Stimulated activated CD8-positive, alpha-beta memory T cell treated with anti-CD3 and anti-CD28 coated beads, Interleukin-15, amount 100 ng/mL, for 48 hours (primary cell): ENCODE data around the gene IL1RN.

Experiments used
- DNase-seq, 2 donors: peaks; one replicate each; pipeline ENCODE4 v3.0.0-alpha.2; 2020; ENCODE audit warnings: low read depth in 2 of 2

The IL1RN gene

GRCh38 chr2:113156278-113157117 lies 29.1 kb downstream of the IL1RN start:
- no peak for DNase-seq

GRCh38 chr2:113157118-113157896 lies 29.9 kb downstream of the IL1RN start:
- no peak for DNase-seq

GRCh38 chr2:113157897-113158753 lies 30.7 kb downstream of the IL1RN start:
- DNase-seq: no peak

- no peak for DNase-seq
Measured at GRCh38 chr2:113158884-113159553, 31.6 kb downstream of the IL1RN start.

- no peak for DNase-seq
Measured at GRCh38 chr2:113160248-113160647, 32.9 kb downstream of the IL1RN start.

- no peak for DNase-seq
Measured at GRCh38 chr2:113160962-113161361, 33.6 kb downstream of the IL1RN start.

GRCh38 chr2:113162173-113162572 lies 34.8 kb downstream of the IL1RN start:
- no peak for DNase-seq

- no peak for DNase-seq
Measured at GRCh38 chr2:113162869-113163268, 35.5 kb downstream of the IL1RN start.

- DNase-seq: no peak
Measured at GRCh38 chr2:113164215-113164929, 37.0 kb downstream of the IL1RN start.

- no peak for DNase-seq
Measured at GRCh38 chr2:113164930-113165585, 37.7 kb downstream of the IL1RN start.

GRCh38 chr2:113166187-113166645 lies 38.8 kb downstream of the IL1RN start:
- no peak for DNase-seq

- no peak for DNase-seq
Measured at GRCh38 chr2:113167115-113167932, 39.9 kb downstream of the IL1RN start.

GRCh38 chr2:113167962-113168340 lies 40.6 kb downstream of the IL1RN start:
- no peak for DNase-seq

- DNase-seq: no peak
Measured at GRCh38 chr2:113169002-113169530, 41.7 kb downstream of the IL1RN start.

- no peak for DNase-seq
Measured at GRCh38 chr2:113169586-113169985, 42.2 kb downstream of the IL1RN start.

- no peak for DNase-seq
Measured at GRCh38 chr2:113171334-113172075, 44.1 kb downstream of the IL1RN start.

GRCh38 chr2:113172721-113173541 lies 45.5 kb downstream of the IL1RN start:
- DNase-seq: no peak
